GM12891 (cell line): ENCODE measurements around the gene SIX4.

Experiments used
- PAX5 ChIP-seq: IDR thresholded peaks from 2 replicates; pipeline ENCODE4 v1.6.1; 2011; ENCODE audit warnings: low read length, moderate library complexity, mild to moderate bottlenecking; ENCODE audit not compliant: insufficient read depth, severe bottlenecking
- POLR2A ChIP-seq: IDR thresholded peaks from 2 replicates; pipeline ENCODE4 v1.6.1; 2011; ENCODE audit warnings: low read depth, low read length, control low read depth
- POLR2AphosphoS5 ChIP-seq: IDR thresholded peaks from 2 replicates; pipeline ENCODE4 v1.6.1; 2011; ENCODE audit warnings: low read depth, low read length, control low read depth
- POU2F2 ChIP-seq: IDR thresholded peaks from 2 replicates; pipeline ENCODE4 v1.6.1; 2011; ENCODE audit warnings: low read depth, mild to moderate bottlenecking, control low read depth, low read length, moderate library complexity
- SPI1 ChIP-seq: IDR thresholded peaks from 2 replicates; pipeline ENCODE4 v1.6.1; 2011; ENCODE audit warnings: low read depth, low read length, control low read depth
- TAF1 ChIP-seq: IDR thresholded peaks from 2 replicates; pipeline ENCODE4 v1.6.1; 2011; ENCODE audit warnings: low read depth, low read length, control low read depth

- TF ChIP-seq POLR2A (no peak), POLR2AphosphoS5 (no peak), TAF1 (no peak), PAX5 (no peak), POU2F2 (no peak), SPI1 (no peak)
Measured at GRCh38 chr14:60720391-60720790, 3.8 kb downstream of the SIX4 start.
